Measurements from ENCODE around the gene MKRN2OS. TPM values are rescaled to one million over a fixed set of nuclear protein-coding genes. Genes with fewer than 3 reads are reported as not detected.

The MKRN2OS gene
- total and polyA plus RNA-seq, 2 donors from 2014 or later = 1.7 TPM; not detected in 1

GRCh38 chr3:12586403-12586802 is 41.1 kb upstream of the MKRN2OS start:
- Histone ChIP-seq H3K27me3 (ENCODE audit: control insufficient read depth, insufficient read depth, low read length) (no peaks in the 10 kb centered on the region), H3K4me1 (ENCODE audit: control insufficient read depth in 2 of 3, insufficient read depth in 2 of 3, low read depth in 1 of 3, low read length in 3 of 3) (peaks cover 0 to 7% (median 0%) of the 10 kb centered on the region in 3 donors), H3K9ac (ENCODE audit: low read length in 3 of 3) (no peak overlapping the region), H3K27ac (ENCODE audit: low read depth in 2 of 2, low read length in 2 of 2) (no peak overlapping the region), H3K4me3 (ENCODE audit: low read length in 3 of 3) (no peak overlapping the region), H3K36me3 (ENCODE audit: control insufficient read depth in 2 of 3, insufficient read depth in 3 of 3, low read length in 3 of 3) (peaks cover 6 to 56% (median 39%) of the 10 kb centered on the region in 3 donors), H3K9me3 (ENCODE audit: control insufficient read depth in 2 of 3, insufficient read depth in 1 of 3, low read length in 3 of 3) (no peaks in the 10 kb centered on the region)
- no peak for TF ChIP-seq CTCF (IDR thresholded peaks at IDR 0.05; ENCODE audit: borderline replicate concordance, extremely low read depth, insufficient read depth)
- FAIRE-seq (no peak), DNase-seq (no peak)
- intact Hi-C loops (cut with DNase I) = no loop called here

- FAIRE-seq (no peak), DNase-seq (no peak)
- TF ChIP-seq CTCF (IDR thresholded peaks at IDR 0.05; ENCODE audit: borderline replicate concordance, extremely low read depth, insufficient read depth) = no peak
- Histone ChIP-seq H3K4me3 (ENCODE audit: low read length in 3 of 3) (no peak overlapping the region), H3K27me3 (ENCODE audit: control insufficient read depth, insufficient read depth, low read length) (no peaks in the 10 kb centered on the region), H3K9ac (ENCODE audit: low read length in 3 of 3) (no peak overlapping the region), H3K9me3 (ENCODE audit: control insufficient read depth in 2 of 3, insufficient read depth in 1 of 3, low read length in 3 of 3) (no peaks in the 10 kb centered on the region), H3K4me1 (ENCODE audit: control insufficient read depth in 2 of 3, insufficient read depth in 2 of 3, low read depth in 1 of 3, low read length in 3 of 3) (peaks cover 0 to 7% (median 0%) of the 10 kb centered on the region in 3 donors), H3K27ac (ENCODE audit: low read depth in 2 of 2, low read length in 2 of 2) (no peak overlapping the region), H3K36me3 (ENCODE audit: control insufficient read depth in 2 of 3, insufficient read depth in 3 of 3, low read length in 3 of 3) (peaks cover 6 to 54% (median 39%) of the 10 kb centered on the region in 3 donors)
- intact Hi-C loops (cut with DNase I) = no loop called here
Observed at GRCh38 chr3:12585970-12586369, 40.7 kb upstream of the MKRN2OS start.

- H3K27ac ChIP-seq (ENCODE audit: low read depth in 2 of 2, low read length in 2 of 2) = no peak overlapping the region
- H3K36me3 ChIP-seq (ENCODE audit: control insufficient read depth in 2 of 3, insufficient read depth in 3 of 3, low read length in 3 of 3) = peaks cover 6 to 49% (median 34%) of the 10 kb centered on the region in 3 donors
- no peak overlapping the region for H3K9ac ChIP-seq (ENCODE audit: low read length in 3 of 3)
- DNase-seq (no peak), FAIRE-seq (no peak)
- H3K9me3 ChIP-seq (ENCODE audit: control insufficient read depth in 2 of 3, insufficient read depth in 1 of 3, low read length in 3 of 3) = no peaks in the 10 kb centered on the region
- peaks cover 0 to 7% (median 0%) of the 10 kb centered on the region in 3 donors for H3K4me1 ChIP-seq (ENCODE audit: control insufficient read depth in 2 of 3, insufficient read depth in 2 of 3, low read depth in 1 of 3, low read length in 3 of 3)
- intact Hi-C loops (cut with DNase I) = no loop called here
- no peak for TF ChIP-seq CTCF (IDR thresholded peaks at IDR 0.05; ENCODE audit: borderline replicate concordance, extremely low read depth, insufficient read depth)
- H3K27me3 ChIP-seq (ENCODE audit: control insufficient read depth, insufficient read depth, low read length) = no peaks in the 10 kb centered on the region
- H3K4me3 ChIP-seq (ENCODE audit: low read length in 3 of 3) = no peak overlapping the region
Observed at GRCh38 chr3:12585181-12585580, 39.9 kb upstream of the MKRN2OS start.

- H3K4me3 ChIP-seq (ENCODE audit: low read length in 3 of 3) = no peak overlapping the region
- no peaks in the 10 kb centered on the region for H3K27me3 ChIP-seq (ENCODE audit: control insufficient read depth, insufficient read depth, low read length)
- FAIRE-seq (no peak), DNase-seq (no peak)
- no peaks in the 10 kb centered on the region for H3K9me3 ChIP-seq (ENCODE audit: control insufficient read depth in 2 of 3, insufficient read depth in 1 of 3, low read length in 3 of 3)
- TF ChIP-seq CTCF (IDR thresholded peaks at IDR 0.05; ENCODE audit: borderline replicate concordance, extremely low read depth, insufficient read depth) = no peak
- intact Hi-C loops (cut with DNase I) = no loop called here
- peaks cover 0 to 7% (median 0%) of the 10 kb centered on the region in 3 donors for H3K4me1 ChIP-seq (ENCODE audit: control insufficient read depth in 2 of 3, insufficient read depth in 2 of 3, low read depth in 1 of 3, low read length in 3 of 3)
- H3K27ac ChIP-seq (ENCODE audit: low read depth in 2 of 2, low read length in 2 of 2) = peak overlapping the region in 1 of 2 donors; percentile 14
- peaks cover 6 to 44% (median 35%) of the 10 kb centered on the region in 3 donors for H3K36me3 ChIP-seq (ENCODE audit: control insufficient read depth in 2 of 3, insufficient read depth in 3 of 3, low read length in 3 of 3)
- no peak overlapping the region for H3K9ac ChIP-seq (ENCODE audit: low read length in 3 of 3)
Observed at GRCh38 chr3:12584083-12584482, 38.8 kb upstream of the MKRN2OS start.

All from kidney (tissue), 14 donors.